ENCODE results near the gene CDK9. TPM values are rescaled to one million over a fixed set of nuclear protein-coding genes. Genes with fewer than 3 reads are reported as not detected.

Gene CDK9
- total and polyA plus RNA-seq, 2 of the 4 experiments (the other 2 are of a cell fraction): 30.3 to 49.9 TPM

- intact Hi-C loops (cut with micrococcal nuclease): no loop called here
- 61% methylated on average over 5 of the region's 8 CpGs; no CpG with 5 or more reads in 1 of the 2 experiments for WGBS, 2 experiments (ENCODE audit: extremely low coverage in 2 of 2, insufficient read length in 1 of 2)
- DNase-seq: peak; percentile 62
- H3K9ac ChIP-seq (ENCODE audit: low read depth, low read length): no peak overlapping the region
- H3K18ac ChIP-seq (ENCODE audit: low read depth, low read length): no peak overlapping the region
- peak overlapping the region; percentile 18 for H3K27ac ChIP-seq (ENCODE audit: insufficient read depth, low read length)
- H4K20me1 ChIP-seq (ENCODE audit: insufficient read depth, low read length): peaks cover 56% of the 10 kb centered on the region
- H3K56ac ChIP-seq (ENCODE audit: extremely low read depth, insufficient read depth, low read length): no peak overlapping the region
- H2BK20ac ChIP-seq (ENCODE audit: low read depth, low read length): no peak overlapping the region
- ATAC-seq (ENCODE audit: low read depth): peak; percentile 59
- H3K23ac ChIP-seq (ENCODE audit: low read depth, low read length): peak overlapping the region; percentile 31; the same call in 1 of the 2 replicates
- peaks cover 41% of the 10 kb centered on the region for H3K36me3 ChIP-seq (ENCODE audit: control insufficient read depth, insufficient read depth, low read length)
- peak overlapping the region in 1 of 2 experiments; percentile 23; a peak in 1 of 4 replicates for H4K8ac ChIP-seq (ENCODE audit: low read depth in 2 of 2, low read length in 2 of 2)
- in situ Hi-C loops (cut with MboI; ENCODE audit: low sequenced_read_pairs): no loop called here
- H3K4me3 ChIP-seq (ENCODE audit: insufficient read depth, low read depth, low read length): no peak overlapping the region
- H3K27me3 ChIP-seq (ENCODE audit: control insufficient read depth, insufficient read depth, low read length): no peaks in the 10 kb centered on the region
- H3K9me1 ChIP-seq (ENCODE audit: insufficient read depth, low read length): peaks cover 16% of the 10 kb centered on the region
- no peak overlapping the region for H2AFZ ChIP-seq (replicated peaks; ENCODE audit: low read length, poor library complexity)
- no peak overlapping the region for H3K4me2 ChIP-seq (ENCODE audit: low read depth, low read length)
- peaks cover 16% of the 10 kb centered on the region for H3K4me1 ChIP-seq (ENCODE audit: control insufficient read depth, insufficient read depth, low read length)
- dilution Hi-C loops (cut with HindIII; ENCODE audit: low sequenced_read_pairs, unreplicated experiment): no loop called here
- peak overlapping the region; percentile 47; the same call in 1 of the 2 replicates for H2AK5ac ChIP-seq (ENCODE audit: low read depth, low read length)
- H3K14ac ChIP-seq (replicated peaks; ENCODE audit: low read depth, low read length): peak overlapping the region; percentile 55; the same call in 1 of the 2 replicates
- H2AK9ac ChIP-seq (replicated peaks; ENCODE audit: low read depth, low read length, poor library complexity): peak overlapping the region; percentile 75
- H2BK120ac ChIP-seq (ENCODE audit: low read depth, low read length): no peak overlapping the region
- H2BK5ac ChIP-seq (ENCODE audit: low read depth, low read length, poor library complexity, severe bottlenecking): no peak overlapping the region
- H3K4ac ChIP-seq (ENCODE audit: low read depth, low read length): peak overlapping the region; percentile 20
- no peak overlapping the region for H4K91ac ChIP-seq (ENCODE audit: insufficient read depth, low read depth, low read length)
- ChIA-PET POLR2A (ENCODE audit: unreplicated experiment) (interaction anchor here (0.6 to 1.9 kb wide), 3 partner anchors 10 to 182 kb away, joined by 3 to 15 read pairs (median 5); partner anchors contain the start of gene FPGS), CTCF (interaction anchor here (0.5 to 0.7 kb wide), 2 partner anchors 139 to 149 kb away, joined by 3 to 6 read pairs; no protein-coding TSS in a partner anchor)
- no TSS peak for BruUV-seq (replicated peaks)
- H4K5ac ChIP-seq (ENCODE audit: low read depth, low read length): no peak overlapping the region
- no peaks in the 10 kb centered on the region for H3K9me3 ChIP-seq (ENCODE audit: control insufficient read depth, insufficient read depth, low read length)
- H3K79me1 ChIP-seq (ENCODE audit: low read depth in 1 of 2, low read length in 2 of 2): peaks cover 19 to 65% of the 10 kb centered on the region in 2 experiments
- no peak overlapping the region for H2BK15ac ChIP-seq (ENCODE audit: low read depth, low read length)
- TF ChIP-seq MAZ (IDR thresholded peaks at IDR 0.05; ENCODE audit: borderline replicate concordance, low read depth, low read length) (no peak), CHD1 (IDR thresholded peaks at IDR 0.05; ENCODE audit: low read depth, low read length) (no peak), RFX5 (IDR thresholded peaks at IDR 0.05; ENCODE audit: low read depth, low read length) (no peak), RAD21 (IDR thresholded peaks at IDR 0.05; ENCODE audit: low read length) (no peak), CTCF (conservative IDR thresholded peaks at IDR 0.05; ENCODE audit: low read depth, low read length) (no peak), ELK1 (IDR thresholded peaks at IDR 0.05; ENCODE audit: borderline replicate concordance, low read depth, low read length) (no peak), RCOR1 (IDR thresholded peaks at IDR 0.05; ENCODE audit: insufficient replicate concordance, low read length) (no peak), NFE2L2 (IDR thresholded peaks at IDR 0.05; ENCODE audit: low read depth, low read length) (no peak), SMC3 (IDR thresholded peaks at IDR 0.05; ENCODE audit: low read depth, low read length) (no peak), CEBPB (IDR thresholded peaks at IDR 0.05; ENCODE audit: low read depth, low read length) (no peak), BHLHE40 (IDR thresholded peaks at IDR 0.05; ENCODE audit: low read depth, low read length) (no peak), FOS (IDR thresholded peaks at IDR 0.05; ENCODE audit: low read depth, low read length) (no peak), POLR2A (IDR thresholded peaks at IDR 0.05; ENCODE audit: low read depth, low read length) (no peak), USF2 (IDR thresholded peaks at IDR 0.05; ENCODE audit: low read depth, low read length) (no peak), MAFK (IDR thresholded peaks at IDR 0.05; ENCODE audit: low read depth, low read length) (no peak)
Observed at GRCh38 chr9:127793093-127793708, 7.4 kb downstream of the CDK9 start.
